ENCODE measurements around the gene VPS8. TPM values are rescaled to one million over a fixed set of nuclear protein-coding genes. Genes with fewer than 3 reads are reported as not detected.

The VPS8 gene
- total RNA-seq, 2 donors from 2014 or later, result 22.7 to 23.0 TPM

DNA sequence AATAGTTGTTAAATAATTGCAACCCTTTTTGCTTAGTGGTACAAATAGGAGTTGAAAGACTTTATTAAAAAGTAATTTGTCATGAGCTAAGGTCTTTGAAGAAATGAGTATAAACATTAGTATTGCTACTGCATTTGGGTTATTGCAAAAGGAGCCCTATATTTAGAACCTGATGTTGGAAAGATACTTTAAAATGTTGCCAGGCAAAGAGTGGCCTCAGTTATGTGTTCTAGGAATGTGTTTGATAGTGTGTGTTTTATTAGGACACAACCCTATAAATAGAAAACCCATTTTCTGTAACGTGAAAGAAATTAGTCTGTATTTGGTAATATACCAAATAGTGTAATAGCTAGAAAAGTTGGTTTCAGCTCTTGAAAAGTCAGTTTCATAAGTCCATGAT, 10.7 kb downstream of the VPS8 start:
- Histone ChIP-seq H3K9me3 (no peaks in the 10 kb centered on the region), H3K4me1 (peaks cover 3 to 10% of the 10 kb centered on the region in 2 donors), H3K4me3 (no peak overlapping the region), H3K27ac (no peak overlapping the region), H3K36me3 (no peaks in the 10 kb centered on the region), H3K27me3 (no peaks in the 10 kb centered on the region)
- DNase-seq (ENCODE audit: low spot score), result no peak
- TF ChIP-seq, protein P1, sequence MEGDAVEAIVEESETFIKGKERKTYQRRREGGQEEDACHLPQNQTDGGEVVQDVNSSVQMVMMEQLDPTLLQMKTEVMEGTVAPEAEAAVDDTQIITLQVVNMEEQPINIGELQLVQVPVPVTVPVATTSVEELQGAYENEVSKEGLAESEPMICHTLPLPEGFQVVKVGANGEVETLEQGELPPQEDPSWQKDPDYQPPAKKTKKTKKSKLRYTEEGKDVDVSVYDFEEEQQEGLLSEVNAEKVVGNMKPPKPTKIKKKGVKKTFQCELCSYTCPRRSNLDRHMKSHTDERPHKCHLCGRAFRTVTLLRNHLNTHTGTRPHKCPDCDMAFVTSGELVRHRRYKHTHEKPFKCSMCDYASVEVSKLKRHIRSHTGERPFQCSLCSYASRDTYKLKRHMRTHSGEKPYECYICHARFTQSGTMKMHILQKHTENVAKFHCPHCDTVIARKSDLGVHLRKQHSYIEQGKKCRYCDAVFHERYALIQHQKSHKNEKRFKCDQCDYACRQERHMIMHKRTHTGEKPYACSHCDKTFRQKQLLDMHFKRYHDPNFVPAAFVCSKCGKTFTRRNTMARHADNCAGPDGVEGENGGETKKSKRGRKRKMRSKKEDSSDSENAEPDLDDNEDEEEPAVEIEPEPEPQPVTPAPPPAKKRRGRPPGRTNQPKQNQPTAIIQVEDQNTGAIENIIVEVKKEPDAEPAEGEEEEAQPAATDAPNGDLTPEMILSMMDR (IDR thresholded peaks at IDR 0.05), result no peak

DNA sequence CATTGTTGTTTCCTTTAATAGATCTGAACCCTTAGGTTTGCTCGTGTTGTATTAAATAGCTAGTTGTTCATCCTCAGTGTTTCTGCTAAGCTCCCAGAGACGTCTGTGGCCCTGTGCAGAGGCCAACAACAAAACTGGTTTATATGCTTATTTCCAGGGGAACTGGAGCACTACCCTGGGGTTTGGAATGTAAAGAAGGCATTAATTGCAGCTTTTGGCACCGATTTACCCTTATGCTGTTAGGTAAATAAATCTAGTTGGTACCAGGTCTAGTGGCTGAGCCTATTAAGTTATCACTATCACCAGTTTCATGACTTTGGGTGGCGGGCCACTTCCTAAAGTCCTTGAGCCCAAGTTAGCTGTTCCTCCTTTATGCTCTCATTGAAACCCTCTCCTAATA, 12.0 kb downstream of the VPS8 start:
- TF ChIP-seq, protein P1 (IDR thresholded peaks at IDR 0.05), result no peak
- H3K36me3 ChIP-seq, result no peaks in the 10 kb centered on the region
- H3K4me3 ChIP-seq, result no peak overlapping the region
- no peaks in the 10 kb centered on the region for H3K9me3 ChIP-seq
- H3K27ac ChIP-seq, result no peak overlapping the region
- H3K4me1 ChIP-seq, result peaks cover 3 to 10% of the 10 kb centered on the region in 2 donors
- no peaks in the 10 kb centered on the region for H3K27me3 ChIP-seq
- DNase-seq (ENCODE audit: low spot score), result no peak

DNA sequence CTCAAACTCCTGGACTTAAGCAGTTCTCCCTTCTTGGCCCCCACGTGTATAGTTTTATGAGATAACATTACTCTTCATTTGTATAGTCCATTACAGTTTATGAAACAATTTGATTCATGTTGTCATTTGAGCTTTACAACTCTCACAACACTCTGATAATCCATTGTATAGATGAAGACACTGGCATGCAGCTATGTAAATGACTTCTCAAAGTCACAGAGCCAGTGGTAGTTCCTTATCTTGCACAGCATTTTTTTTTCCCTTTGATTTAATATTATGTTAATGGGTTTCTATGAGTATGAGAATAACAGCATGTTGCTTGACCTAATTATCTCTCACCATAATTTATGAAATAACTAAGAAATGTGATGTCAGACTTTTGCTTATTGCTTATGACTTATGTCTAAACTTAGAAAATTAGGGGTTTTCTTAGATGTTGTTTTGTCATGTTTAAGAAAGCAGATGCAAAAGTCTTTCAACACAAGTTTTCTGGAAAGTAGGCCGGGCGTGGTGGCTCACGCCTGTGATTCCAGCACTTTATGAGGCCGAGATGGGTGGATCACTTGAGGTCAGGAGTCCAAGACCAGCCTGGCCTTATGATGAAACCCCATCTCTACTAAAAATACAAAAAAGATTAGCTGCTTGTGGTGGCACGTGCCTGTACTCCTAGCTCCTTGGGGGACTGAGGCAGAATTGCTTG, 13.3 kb downstream of the VPS8 start:
- TF ChIP-seq, protein P1 (IDR thresholded peaks at IDR 0.05), result no peak
- Histone ChIP-seq H3K27ac (no peak overlapping the region), H3K36me3 (no peaks in the 10 kb centered on the region), H3K9me3 (no peaks in the 10 kb centered on the region), H3K4me1 (peaks cover 3 to 10% of the 10 kb centered on the region in 2 donors), H3K27me3 (no peaks in the 10 kb centered on the region), H3K4me3 (no peak overlapping the region)
- no peak for DNase-seq (ENCODE audit: low spot score)

DNA sequence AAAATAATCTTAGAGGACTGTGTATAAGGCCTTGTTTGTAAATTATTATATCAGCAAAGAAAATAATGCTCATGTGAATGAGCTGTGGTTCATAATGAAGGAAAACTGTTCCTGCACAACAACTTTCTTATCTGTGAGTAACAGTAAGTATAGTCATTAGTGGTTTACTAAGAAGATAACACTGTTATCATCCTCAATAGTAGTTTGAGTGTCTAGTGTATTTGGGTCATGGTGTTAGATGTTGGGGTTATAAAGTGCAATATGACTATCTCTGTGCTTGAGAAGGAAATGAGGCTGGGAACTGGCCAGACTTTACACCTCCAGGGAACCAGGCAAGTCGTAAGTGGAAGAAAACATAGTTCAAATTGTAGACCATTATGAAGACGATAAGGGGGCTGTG, 15.6 kb downstream of the VPS8 start:
- H3K4me1 ChIP-seq, result peaks cover 0 to 7% of the 10 kb centered on the region in 2 donors
- TF ChIP-seq, protein P1 (IDR thresholded peaks at IDR 0.05), result no peak
- no peaks in the 10 kb centered on the region for H3K9me3 ChIP-seq
- no peaks in the 10 kb centered on the region for H3K27me3 ChIP-seq
- DNase-seq (ENCODE audit: low spot score), result no peak
- no peak overlapping the region for H3K4me3 ChIP-seq
- H3K36me3 ChIP-seq, result no peaks in the 10 kb centered on the region
- H3K27ac ChIP-seq, result no peak overlapping the region

DNA sequence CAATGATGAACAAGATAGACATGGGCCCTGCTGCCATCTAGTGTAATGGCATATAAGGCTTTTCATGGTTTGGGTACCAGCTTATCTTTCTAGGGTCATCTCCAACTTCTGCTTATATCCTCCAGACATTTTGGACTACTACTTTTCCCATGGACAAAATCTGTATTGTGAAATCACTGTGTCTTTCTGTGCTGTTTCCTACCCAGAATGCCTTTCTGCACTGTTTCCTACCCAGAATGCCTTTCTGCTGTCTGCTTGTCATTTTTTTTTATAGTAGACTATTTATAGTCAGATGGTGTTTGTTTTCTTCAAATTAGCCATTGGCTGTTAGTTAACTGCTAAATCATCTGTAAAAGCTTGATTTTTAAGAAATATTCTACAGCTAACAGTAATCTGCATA, 20.1 kb downstream of the VPS8 start:
- H3K4me3 ChIP-seq, result no peak overlapping the region
- H3K9me3 ChIP-seq, result no peaks in the 10 kb centered on the region
- no peak for DNase-seq (ENCODE audit: low spot score)
- TF ChIP-seq, protein P1 (IDR thresholded peaks at IDR 0.05), result no peak
- no peaks in the 10 kb centered on the region for H3K27me3 ChIP-seq
- no peak overlapping the region for H3K27ac ChIP-seq
- H3K4me1 ChIP-seq, result no peaks in the 10 kb centered on the region
- peaks cover 6% of the 10 kb centered on the region for H3K36me3 ChIP-seq

DNA sequence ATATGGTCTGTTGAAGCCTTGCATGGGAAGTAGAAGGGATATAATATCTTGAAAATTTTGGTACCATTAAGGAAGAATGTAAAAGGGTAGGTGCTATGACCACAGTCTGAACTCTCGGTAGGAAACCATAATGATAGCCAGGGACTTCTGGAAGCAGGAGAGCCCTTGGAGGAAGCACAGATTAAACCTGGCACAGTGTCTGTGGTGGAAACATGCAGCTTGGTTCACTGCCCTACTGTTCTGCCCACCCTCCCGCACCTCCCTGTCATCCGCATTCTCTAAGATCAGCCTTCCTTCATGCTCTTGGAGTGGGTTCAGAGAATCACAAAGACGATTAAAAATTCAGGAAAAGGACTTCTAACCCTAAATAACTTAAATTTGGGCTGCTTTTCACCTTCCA, 20.9 kb downstream of the VPS8 start:
- no peak for DNase-seq (ENCODE audit: low spot score)
- Histone ChIP-seq H3K4me1 (no peaks in the 10 kb centered on the region), H3K27me3 (no peaks in the 10 kb centered on the region), H3K36me3 (peaks cover 6% of the 10 kb centered on the region), H3K9me3 (no peaks in the 10 kb centered on the region), H3K27ac (no peak overlapping the region), H3K4me3 (no peak overlapping the region)
- TF ChIP-seq, protein P1 (IDR thresholded peaks at IDR 0.05), result no peak

Data from right atrium auricular region (tissue), 2 donors.